ENCODE measurements around the gene PRKN. TPM values are rescaled to one million over a fixed set of nuclear protein-coding genes. Genes with fewer than 3 reads are reported as not detected.

PRKN gene
- total RNA-seq, 1 experiment from 2014 or later: not detected

GRCh38 chr6:161602359-161602758 is 1125.2 kb downstream of the PRKN start:
- DNase-seq: no peak
- Histone ChIP-seq H3K4me1 (replicated peaks; ENCODE audit: insufficient read depth) (no peaks in the 10 kb centered on the region), H3K4me3 (no peak overlapping the region), H3K9me3 (ENCODE audit: insufficient read depth, low read depth) (no peaks in the 10 kb centered on the region), H3F3A (ENCODE audit: insufficient read depth, low read depth) (no peaks in the 10 kb centered on the region), H3K27ac (no peak overlapping the region), H3K9me2 (ENCODE audit: insufficient read depth) (no peaks in the 10 kb centered on the region), H3K36me3 (ENCODE audit: low read depth) (no peaks in the 10 kb centered on the region), H3K79me2 (ENCODE audit: low read depth) (no peaks in the 10 kb centered on the region), H2AFZ (no peak overlapping the region), H3K4me2 (no peak overlapping the region), H4K20me1 (ENCODE audit: insufficient read depth) (no peaks in the 10 kb centered on the region), H3K27me3 (ENCODE audit: insufficient read depth, low read depth) (no peaks in the 10 kb centered on the region)
- no TSS peak for BruUV-seq (replicated peaks)
- TF ChIP-seq EZH2 (IDR thresholded peaks at IDR 0.05; ENCODE audit: low read depth) (no peak), CTCF (conservative IDR thresholded peaks at IDR 0.05) (no peak)
- ChIA-PET POLR2A (ENCODE audit: unreplicated experiment) (no interaction called here), CTCF (no interaction called here)
- intact Hi-C loops (cut with micrococcal nuclease; ENCODE audit: unreplicated experiment): no loop called here

DNA sequence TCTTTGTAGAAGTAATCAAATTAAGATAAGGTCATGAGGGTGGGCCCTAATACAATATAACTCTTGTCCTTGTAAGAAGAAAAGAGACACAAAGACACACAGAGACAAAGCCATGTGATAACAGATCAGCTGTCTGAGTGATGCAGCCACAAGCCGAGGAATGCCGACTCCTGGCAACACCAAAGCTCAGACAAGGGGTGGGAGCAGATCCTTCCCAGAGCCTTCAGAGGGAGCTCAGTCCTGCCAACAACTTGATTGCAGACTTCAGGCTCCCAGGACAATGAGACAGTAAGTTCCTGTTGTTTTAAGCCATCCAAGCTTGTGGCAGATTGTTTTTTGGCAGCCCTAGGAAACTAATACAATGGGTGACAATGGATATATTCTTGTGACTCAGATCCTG is 1128.7 kb downstream of the PRKN start:
- Histone ChIP-seq H3K36me3 (ENCODE audit: low read depth) (no peaks in the 10 kb centered on the region), H3K27ac (no peak overlapping the region), H2AFZ (no peak overlapping the region), H3K9me3 (ENCODE audit: insufficient read depth, low read depth) (no peaks in the 10 kb centered on the region), H4K20me1 (ENCODE audit: insufficient read depth) (no peaks in the 10 kb centered on the region), H3K4me1 (replicated peaks; ENCODE audit: insufficient read depth) (no peaks in the 10 kb centered on the region), H3K9me2 (ENCODE audit: insufficient read depth) (no peaks in the 10 kb centered on the region), H3K27me3 (ENCODE audit: insufficient read depth, low read depth) (peaks cover 12% of the 10 kb centered on the region; the same call in 1 of the 2 replicates), H3K4me3 (no peak overlapping the region), H3F3A (ENCODE audit: insufficient read depth, low read depth) (no peaks in the 10 kb centered on the region), H3K4me2 (no peak overlapping the region), H3K79me2 (ENCODE audit: low read depth) (no peaks in the 10 kb centered on the region)
- no TSS peak for BruUV-seq (replicated peaks)
- intact Hi-C loops (cut with micrococcal nuclease; ENCODE audit: unreplicated experiment): no loop called here
- CTCF ChIA-PET: no interaction called here
- TF ChIP-seq CTCF (conservative IDR thresholded peaks at IDR 0.05) (no peak), EZH2 (IDR thresholded peaks at IDR 0.05; ENCODE audit: low read depth) (no peak)
- POLR2A ChIA-PET (ENCODE audit: unreplicated experiment): no interaction called here
- no peak for DNase-seq

DNA sequence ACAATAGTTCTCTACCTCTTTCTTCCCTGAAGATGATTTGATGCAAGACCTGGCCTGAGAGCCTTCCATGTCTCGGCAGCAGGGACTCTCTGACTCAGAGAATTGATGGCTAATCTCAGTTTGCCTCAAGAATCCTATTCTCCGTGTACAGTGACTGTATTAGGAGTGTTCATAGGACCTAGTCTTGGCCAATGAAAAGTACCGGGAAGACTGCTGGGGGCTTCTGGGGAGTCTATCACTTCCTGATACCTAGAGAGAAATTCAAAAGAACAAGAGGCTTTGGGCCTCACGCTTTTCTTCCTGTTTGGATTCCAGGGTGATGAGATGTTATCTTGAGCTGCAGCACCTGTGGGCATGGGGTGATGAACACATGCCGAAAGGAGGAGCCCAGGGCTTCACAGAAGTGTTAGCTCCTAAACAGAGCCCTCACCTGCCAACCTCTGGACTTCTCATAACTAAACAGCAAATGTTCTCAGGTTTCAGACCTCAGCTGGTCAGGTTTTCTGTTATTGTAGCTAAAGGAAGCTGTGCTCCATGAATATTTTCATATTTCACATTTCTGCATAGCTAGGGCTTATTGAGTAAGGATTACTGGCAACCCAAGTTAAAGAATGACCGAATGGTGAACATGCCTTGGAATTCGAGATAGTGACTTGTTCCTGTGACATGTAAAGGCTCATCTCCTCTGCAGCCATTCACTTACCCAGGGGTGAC is 1130.6 kb downstream of the PRKN start:
- TF ChIP-seq EZH2 (IDR thresholded peaks at IDR 0.05; ENCODE audit: low read depth) (no peak), CTCF (conservative IDR thresholded peaks at IDR 0.05) (no peak)
- no peak overlapping the region for H3K27ac ChIP-seq

More for the DNA sequence above, 1130.6 kb downstream of the PRKN start:
- DNase-seq: no peak
- H3K9me3 ChIP-seq (ENCODE audit: insufficient read depth, low read depth): no peaks in the 10 kb centered on the region
- H3K36me3 ChIP-seq (ENCODE audit: low read depth): no peaks in the 10 kb centered on the region
- H4K20me1 ChIP-seq (ENCODE audit: insufficient read depth): no peaks in the 10 kb centered on the region
- no TSS peak for BruUV-seq (replicated peaks)
- H3K4me2 ChIP-seq: no peak overlapping the region
- no peaks in the 10 kb centered on the region for H3F3A ChIP-seq (ENCODE audit: insufficient read depth, low read depth)
- no peaks in the 10 kb centered on the region for H3K79me2 ChIP-seq (ENCODE audit: low read depth)
- CTCF ChIA-PET: no interaction called here
- no peak overlapping the region for H2AFZ ChIP-seq
- POLR2A ChIA-PET (ENCODE audit: unreplicated experiment): no interaction called here
- H3K4me1 ChIP-seq (replicated peaks; ENCODE audit: insufficient read depth): no peaks in the 10 kb centered on the region
- intact Hi-C loops (cut with micrococcal nuclease; ENCODE audit: unreplicated experiment): no loop called here
- peaks cover 12% of the 10 kb centered on the region; the same call in 1 of the 2 replicates for H3K27me3 ChIP-seq (ENCODE audit: insufficient read depth, low read depth)
- H3K4me3 ChIP-seq: no peak overlapping the region
- no peaks in the 10 kb centered on the region for H3K9me2 ChIP-seq (ENCODE audit: insufficient read depth)
